Right lobe of liver (tissue), 4 donors: Measurements from ENCODE around the gene ZNF674.

Experiments used
- POLR2A ChIP-seq: fragments of 450-650 bp; IDR thresholded peaks from one replicate; pipeline ENCODE4 v1.6.1; 2017; ENCODE audit warnings: antibody characterized with exemption, mild to moderate bottlenecking
- TF ChIP-seq, protein P1 (sequence below), 4 donors: fragments of 200-600 bp in 3 of 4; fragments of 450-650 bp in 1 of 4; IDR thresholded peaks; one replicate each; pipeline versions ENCODE4 v1.5.1 to v1.8.0; 2016 to 2022; ENCODE audit warnings: antibody characterized with exemption in 4 of 4, mild to moderate bottlenecking in 2 of 4
- donor health status: DM: no; HTN: no; CAD: no.
- donor health status: DM: no; HTN: no; CAD: no.
- donor health status: DM: no; HTN: yes; CAD: no.

DNA sequence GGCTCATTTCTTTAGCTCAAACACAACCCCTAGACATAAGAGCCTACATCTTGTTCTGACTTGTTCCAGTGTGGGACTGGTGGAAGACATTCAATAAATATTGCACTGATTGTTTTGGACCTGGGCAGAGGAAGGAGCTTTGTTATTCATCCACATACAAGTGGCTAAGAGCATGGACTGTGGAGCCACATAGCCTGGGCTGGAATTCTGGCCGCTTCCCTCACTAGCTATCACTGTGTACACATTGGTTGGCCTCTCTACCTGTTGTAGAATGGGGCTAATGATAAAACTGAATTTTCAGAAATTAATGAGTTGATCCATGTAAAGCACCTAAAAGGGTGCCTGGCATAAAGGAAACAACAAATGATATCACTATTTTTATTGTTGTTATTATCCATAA lies 80.0 kb downstream of the ZNF674 start:
- TF ChIP-seq, protein P1, sequence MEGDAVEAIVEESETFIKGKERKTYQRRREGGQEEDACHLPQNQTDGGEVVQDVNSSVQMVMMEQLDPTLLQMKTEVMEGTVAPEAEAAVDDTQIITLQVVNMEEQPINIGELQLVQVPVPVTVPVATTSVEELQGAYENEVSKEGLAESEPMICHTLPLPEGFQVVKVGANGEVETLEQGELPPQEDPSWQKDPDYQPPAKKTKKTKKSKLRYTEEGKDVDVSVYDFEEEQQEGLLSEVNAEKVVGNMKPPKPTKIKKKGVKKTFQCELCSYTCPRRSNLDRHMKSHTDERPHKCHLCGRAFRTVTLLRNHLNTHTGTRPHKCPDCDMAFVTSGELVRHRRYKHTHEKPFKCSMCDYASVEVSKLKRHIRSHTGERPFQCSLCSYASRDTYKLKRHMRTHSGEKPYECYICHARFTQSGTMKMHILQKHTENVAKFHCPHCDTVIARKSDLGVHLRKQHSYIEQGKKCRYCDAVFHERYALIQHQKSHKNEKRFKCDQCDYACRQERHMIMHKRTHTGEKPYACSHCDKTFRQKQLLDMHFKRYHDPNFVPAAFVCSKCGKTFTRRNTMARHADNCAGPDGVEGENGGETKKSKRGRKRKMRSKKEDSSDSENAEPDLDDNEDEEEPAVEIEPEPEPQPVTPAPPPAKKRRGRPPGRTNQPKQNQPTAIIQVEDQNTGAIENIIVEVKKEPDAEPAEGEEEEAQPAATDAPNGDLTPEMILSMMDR (IDR thresholded peaks at IDR 0.05), result no peak
- no peak for TF ChIP-seq POLR2A
